Myometrial cell (primary cell): ENCODE measurements around the gene ENO4. TPM values are rescaled to one million over a fixed set of nuclear protein-coding genes. Genes with fewer than 3 reads are reported as not detected.

Experiments
- total RNA-seq: library from RNA; depleted of rRNA; stranded (reverse); fragments of >200 nt; gene quantifications from 2 replicates; pipeline ENCODE4 v1.2.3, GENCODE V29; 2015

Gene ENO4, protein sequence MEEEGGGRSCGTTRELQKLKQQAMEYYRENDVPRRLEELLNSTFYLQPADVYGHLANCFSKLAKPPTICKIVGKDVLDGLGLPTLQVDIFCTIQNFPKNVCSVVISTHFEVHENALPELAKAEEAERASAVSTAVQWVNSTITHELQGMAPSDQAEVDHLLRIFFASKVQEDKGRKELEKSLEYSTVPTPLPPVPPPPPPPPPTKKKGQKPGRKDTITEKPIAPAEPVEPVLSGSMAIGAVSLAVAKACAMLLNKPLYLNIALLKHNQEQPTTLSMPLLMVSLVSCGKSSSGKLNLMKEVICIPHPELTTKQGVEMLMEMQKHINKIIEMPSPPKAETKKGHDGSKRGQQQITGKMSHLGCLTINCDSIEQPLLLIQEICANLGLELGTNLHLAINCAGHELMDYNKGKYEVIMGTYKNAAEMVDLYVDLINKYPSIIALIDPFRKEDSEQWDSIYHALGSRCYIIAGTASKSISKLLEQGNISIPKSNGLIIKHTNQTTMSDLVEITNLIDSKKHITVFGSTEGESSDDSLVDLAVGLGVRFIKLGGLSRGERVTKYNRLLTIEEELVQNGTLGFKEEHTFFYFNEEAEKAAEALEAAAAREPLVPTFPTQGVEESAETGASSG
- 0.58 and 1.1 TPM in 2 replicates for total RNA-seq

GRCh38 chr10:116849248-116850057, at the start of gene ENO4:
TSS of gene ENO4 (plus strand) at chr10:116849499. CDS start at chr10:116849567, 68 bp downstream.

Other genes starting within 250 kb of the ENO4 start
- not detected in 2 replicates for gene PNLIPRP2, start 228.5 kb upstream of the ENO4 start, total RNA-seq
- 8.6 and 12.4 TPM in 2 replicates for gene HSPA12A, start 106.9 kb upstream of the ENO4 start, total RNA-seq
- 1.4 and 1.6 TPM in 2 replicates for gene SHTN1, start 155.7 kb downstream of the ENO4 start, total RNA-seq